ENCODE results near the gene GPR31. TPM values are rescaled to one million over a fixed set of nuclear protein-coding genes. Genes with fewer than 3 reads are reported as not detected.
"Not testable (repeated sequence)": the region's sequence is repeated elsewhere in the genome, so short reads cannot be mapped to it uniquely, and the experiment has no call there.

GPR31 gene
- total RNA-seq, 1 experiment from 2014 or later, result not detected

DNA sequence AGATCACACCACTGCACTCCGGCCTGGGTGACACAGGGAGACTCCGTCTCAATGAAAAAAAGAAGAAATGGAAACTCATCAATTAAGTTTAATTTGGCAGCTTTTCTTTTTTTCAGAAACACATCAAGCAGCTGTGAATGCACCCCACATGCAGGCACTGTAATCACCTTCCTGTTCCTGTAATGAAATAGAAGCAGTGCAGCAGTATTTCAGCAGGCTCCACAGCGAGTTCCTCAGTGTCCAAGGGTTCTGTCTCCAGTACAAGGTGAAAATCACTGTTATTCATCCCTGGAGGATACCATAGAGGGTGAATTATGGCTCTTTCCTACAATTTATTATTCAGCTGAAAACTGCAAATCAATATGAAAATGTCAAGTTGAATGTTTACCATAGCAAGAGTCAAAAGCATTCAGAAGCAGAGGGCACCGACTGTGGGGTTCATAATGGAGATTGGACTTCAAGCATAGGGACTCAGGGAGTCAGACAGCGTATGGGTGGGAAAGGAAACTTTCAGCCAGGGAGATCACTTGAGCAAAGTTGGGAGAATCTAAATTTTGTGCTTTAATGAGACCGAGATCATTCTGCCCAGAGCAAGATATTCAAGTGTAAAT lies 35.8 kb upstream of the GPR31 start:
- not testable (repeated sequence) for H3K9ac ChIP-seq (ENCODE audit: extremely low read depth, insufficient read length, low read length); H3K9me3 ChIP-seq (ENCODE audit: control insufficient read depth, low read depth, low read length); H3K27ac ChIP-seq (ENCODE audit: insufficient read length, low read depth, low read length); H2BK5ac ChIP-seq (ENCODE audit: insufficient read length, low read length); H3K79me1 ChIP-seq (ENCODE audit: insufficient read depth, low read depth, low read length, poor library complexity, severe bottlenecking); H3K4me1 ChIP-seq (ENCODE audit: insufficient read depth, low read length); H2BK120ac ChIP-seq (ENCODE audit: low read depth, low read length, poor library complexity, severe bottlenecking); H3K79me2 ChIP-seq (ENCODE audit: insufficient read depth, low read length); H3K4me3 Mint-ChIP-seq; H2AK5ac ChIP-seq (ENCODE audit: insufficient read length, low read length); H3K4ac ChIP-seq (ENCODE audit: low read depth, low read length); H3T11ph ChIP-seq (ENCODE audit: low read length); H3K18ac ChIP-seq (ENCODE audit: insufficient read length, low read depth, low read length); H3K27me3 Mint-ChIP-seq (ENCODE audit: low read depth); H2BK20ac ChIP-seq (ENCODE audit: low read depth, low read length, poor library complexity, severe bottlenecking); H3K23me2 ChIP-seq (ENCODE audit: insufficient read length, low read depth, low read length, poor library complexity, severe bottlenecking); H3K4me1 Mint-ChIP-seq; H3K56ac ChIP-seq (ENCODE audit: insufficient read length, low read depth, low read length); H3K23ac ChIP-seq (ENCODE audit: insufficient read length, low read depth, low read length); H3K4me2 ChIP-seq (ENCODE audit: insufficient read depth, insufficient read length, low read length); H2AFZ ChIP-seq (ENCODE audit: low read length); H4K20me1 ChIP-seq (ENCODE audit: control insufficient read depth, insufficient read depth, insufficient read length); H3K9me3 Mint-ChIP-seq; H2BK12ac ChIP-seq (ENCODE audit: insufficient read length, low read depth, low read length); H4K5ac ChIP-seq (ENCODE audit: insufficient read length, low read depth, low read length); H4K91ac ChIP-seq (ENCODE audit: insufficient read length, low read depth, low read length); DNase-seq; H3K27ac Mint-ChIP-seq; H4K8ac ChIP-seq (replicated peaks; ENCODE audit: insufficient read length, low read depth, low read length); H3K27me3 ChIP-seq (ENCODE audit: insufficient read depth, low read length); H3K14ac ChIP-seq (ENCODE audit: insufficient read depth, low read length); H2BK15ac ChIP-seq (ENCODE audit: low read depth, low read length)
- peaks cover 0 to 15% (median 0%) of the 10 kb centered on the region in 3 experiments; a peak in 3 of 7 replicates for H3K36me3 Mint-ChIP-seq (ENCODE audit: insufficient read depth in 1 of 3, low read depth in 3 of 3)
- no CpG with 5 or more reads among the region's 6 CpGs for whole genome bisulfite sequencing (ENCODE audit: extremely low coverage, insufficient read length, low lambda C conversion rate)

- not testable (repeated sequence) for H3K27ac ChIP-seq (ENCODE audit: insufficient read length, low read depth, low read length); H3K4ac ChIP-seq (ENCODE audit: low read depth, low read length); H2BK20ac ChIP-seq (ENCODE audit: low read depth, low read length, poor library complexity, severe bottlenecking); H3K4me3 Mint-ChIP-seq; H4K91ac ChIP-seq (ENCODE audit: insufficient read length, low read depth, low read length); H2BK120ac ChIP-seq (ENCODE audit: low read depth, low read length, poor library complexity, severe bottlenecking); H3K27me3 ChIP-seq (ENCODE audit: insufficient read depth, low read length); H3K18ac ChIP-seq (ENCODE audit: insufficient read length, low read depth, low read length); H2AFZ ChIP-seq (ENCODE audit: low read length); H3K23ac ChIP-seq (ENCODE audit: insufficient read length, low read depth, low read length); H3K9me3 ChIP-seq (ENCODE audit: control insufficient read depth, low read depth, low read length); H2BK12ac ChIP-seq (ENCODE audit: insufficient read length, low read depth, low read length); H2BK15ac ChIP-seq (ENCODE audit: low read depth, low read length); H3K4me2 ChIP-seq (ENCODE audit: insufficient read depth, insufficient read length, low read length); H4K20me1 ChIP-seq (ENCODE audit: control insufficient read depth, insufficient read depth, insufficient read length); H3K27me3 Mint-ChIP-seq (ENCODE audit: low read depth); H3T11ph ChIP-seq (ENCODE audit: low read length); H3K56ac ChIP-seq (ENCODE audit: insufficient read length, low read depth, low read length); H2BK5ac ChIP-seq (ENCODE audit: insufficient read length, low read length); H3K79me2 ChIP-seq (ENCODE audit: insufficient read depth, low read length); H3K23me2 ChIP-seq (ENCODE audit: insufficient read length, low read depth, low read length, poor library complexity, severe bottlenecking); H3K27ac Mint-ChIP-seq; H3K9me3 Mint-ChIP-seq; H3K9ac ChIP-seq (ENCODE audit: extremely low read depth, insufficient read length, low read length); H3K79me1 ChIP-seq (ENCODE audit: insufficient read depth, low read depth, low read length, poor library complexity, severe bottlenecking); H3K14ac ChIP-seq (ENCODE audit: insufficient read depth, low read length); H3K4me1 ChIP-seq (ENCODE audit: insufficient read depth, low read length); H2AK5ac ChIP-seq (ENCODE audit: insufficient read length, low read length); H3K4me1 Mint-ChIP-seq; H4K8ac ChIP-seq (replicated peaks; ENCODE audit: insufficient read length, low read depth, low read length); H4K5ac ChIP-seq (ENCODE audit: insufficient read length, low read depth, low read length); DNase-seq
- WGBS (ENCODE audit: extremely low coverage, insufficient read length, low lambda C conversion rate), result no CpG with 5 or more reads among the region's 8 CpGs
- peaks cover 0 to 15% (median 0%) of the 10 kb centered on the region in 3 experiments; a peak in 3 of 7 replicates for H3K36me3 Mint-ChIP-seq (ENCODE audit: insufficient read depth in 1 of 3, low read depth in 3 of 3)
Measured at GRCh38 chr6:167191043-167191583, 33.3 kb upstream of the GPR31 start.

All from H9 (cell line).